GM21528 (cell line): ENCODE measurements around the gene GPC3.
"Not testable (repeated sequence)": the region's sequence is repeated elsewhere in the genome, so short reads cannot be mapped to it uniquely, and the experiment has no call there.

Source experiments
- ATAC-seq: cut with Tn5 transposase; IDR thresholded peaks from one replicate; pipeline ENCODE4 v1.9.1; 2021; ENCODE audit warnings: mild to moderate bottlenecking, moderate library complexity; ENCODE audit not compliant: unreplicated experiment, low FRiP score

The GPC3 gene

DNA sequence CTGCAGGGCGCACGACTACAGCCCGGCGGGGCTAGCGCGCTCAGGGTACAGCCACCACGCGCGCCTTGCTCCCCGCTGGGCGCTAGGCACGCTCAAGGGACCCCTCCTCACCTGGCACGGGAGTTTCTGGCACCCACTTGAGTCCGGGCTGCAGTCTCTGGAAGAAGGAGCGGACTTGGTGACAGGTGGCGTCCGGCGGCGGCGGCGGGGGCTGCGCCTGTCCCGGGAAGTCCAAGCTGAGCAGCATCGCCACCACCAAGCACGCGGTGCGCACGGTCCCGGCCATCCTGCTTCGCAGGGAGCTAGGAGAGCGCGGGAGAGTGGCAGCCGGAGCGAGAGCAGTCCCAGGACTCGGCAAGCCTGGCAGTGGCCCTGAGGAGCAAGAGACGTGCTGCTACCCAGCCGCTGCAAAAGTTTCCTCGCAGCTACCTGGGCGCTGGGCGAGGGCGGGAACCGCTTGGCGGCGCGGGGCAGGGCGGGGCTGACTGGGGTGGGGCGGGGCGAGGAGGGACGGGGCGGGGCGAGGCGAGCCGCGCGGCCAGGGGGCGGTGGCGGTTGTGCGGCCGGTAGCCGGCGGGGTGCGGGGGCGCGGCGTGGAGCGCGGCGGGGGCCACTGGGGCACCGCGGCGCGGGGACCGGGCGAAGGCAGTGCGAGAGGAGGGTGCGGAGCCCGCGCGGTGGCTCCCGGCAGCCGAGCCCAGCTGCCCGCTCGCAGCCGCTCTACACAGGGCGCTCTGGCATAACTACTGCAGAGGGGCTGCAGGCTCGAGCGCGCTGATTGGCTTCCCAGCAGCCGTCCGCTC is at the start of gene GPC3:
TSS of gene GPC3 (minus strand) at position 431 of the 803 bp plus-strand sequence.
- ATAC-seq, result no peak

DNA sequence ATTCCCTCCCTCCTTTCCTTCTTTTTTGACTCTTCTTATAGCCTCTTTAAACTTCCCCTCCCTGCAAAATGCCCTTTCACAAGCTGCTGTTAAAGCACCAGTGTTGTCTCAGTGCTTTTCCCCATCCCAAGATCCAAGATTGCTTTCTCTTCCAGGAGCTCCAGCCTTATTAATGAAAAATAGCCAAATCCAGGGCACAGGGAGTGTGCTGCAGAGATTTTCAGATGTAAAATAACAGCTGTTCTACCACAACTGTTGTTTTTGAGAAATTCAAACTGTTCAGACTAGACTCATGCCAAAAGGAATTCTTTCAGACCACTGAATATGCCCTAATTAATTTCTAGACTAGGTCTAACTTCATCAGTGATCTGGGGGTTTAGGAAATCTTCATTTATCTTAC is 47.0 kb upstream of the GPC3 start:
- ATAC-seq, result no peak

DNA sequence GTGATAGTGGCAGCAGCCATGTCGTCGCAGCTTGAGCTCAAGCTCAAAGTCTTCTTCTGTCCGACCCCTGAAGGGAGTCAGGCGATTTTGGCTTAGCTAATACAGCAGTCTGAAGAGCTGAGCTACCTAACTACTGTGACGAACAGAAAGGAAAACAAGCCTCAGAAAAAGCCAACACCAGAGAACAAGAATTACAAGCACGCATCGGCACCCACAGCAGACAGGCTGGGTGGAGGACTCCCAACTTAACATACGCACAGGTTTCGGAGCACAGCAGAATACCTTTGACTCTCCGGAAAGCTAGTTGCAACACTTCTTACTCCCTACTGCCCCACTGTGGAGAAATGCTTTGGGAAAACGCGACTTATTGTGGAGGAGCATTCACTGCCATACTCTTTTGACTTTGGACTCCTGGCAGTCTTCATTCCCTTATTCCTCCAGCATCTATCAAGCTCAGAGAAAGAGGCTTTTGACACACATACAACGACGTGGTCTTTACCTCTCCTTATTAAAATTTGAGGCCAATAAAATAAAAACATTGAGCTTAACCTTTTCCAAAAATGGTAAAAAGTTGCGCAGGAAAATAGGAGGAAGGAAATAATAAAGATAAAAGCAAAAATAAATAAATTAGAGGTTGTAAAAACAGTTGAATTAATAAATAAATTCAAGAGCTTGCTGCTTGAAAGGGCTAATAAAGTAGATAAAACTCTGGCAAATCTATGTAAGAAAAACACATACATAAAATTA is 41.3 kb upstream of the GPC3 start:
- ATAC-seq, result no peak

DNA sequence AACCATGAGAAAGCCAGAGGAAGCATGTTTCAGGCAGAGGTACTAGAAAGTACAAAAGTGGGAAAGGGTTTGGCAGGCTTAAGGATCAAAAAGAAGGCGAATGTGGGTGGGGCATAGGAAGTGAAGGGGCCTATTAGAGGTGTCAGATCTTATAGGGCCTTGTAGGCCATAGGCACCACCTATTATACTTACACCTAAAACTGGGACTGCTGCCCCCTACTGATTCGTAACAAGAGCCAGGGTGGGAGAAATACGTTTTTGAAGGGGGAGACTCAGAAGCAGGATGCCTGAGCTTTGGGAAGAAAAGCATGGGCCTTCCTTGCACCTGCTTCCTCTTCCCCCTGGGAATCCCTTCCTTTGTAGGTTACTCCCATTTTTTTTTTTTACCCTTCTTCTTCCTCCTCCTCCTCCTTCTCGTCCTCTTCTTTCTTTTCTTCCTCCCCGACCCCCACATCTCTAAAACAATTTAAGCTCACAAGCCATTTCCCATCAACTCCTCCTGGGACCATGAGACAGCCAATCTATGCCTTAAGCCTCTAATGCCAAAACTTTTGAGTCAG is 40.7 kb upstream of the GPC3 start:
- ATAC-seq, result no peak

DNA sequence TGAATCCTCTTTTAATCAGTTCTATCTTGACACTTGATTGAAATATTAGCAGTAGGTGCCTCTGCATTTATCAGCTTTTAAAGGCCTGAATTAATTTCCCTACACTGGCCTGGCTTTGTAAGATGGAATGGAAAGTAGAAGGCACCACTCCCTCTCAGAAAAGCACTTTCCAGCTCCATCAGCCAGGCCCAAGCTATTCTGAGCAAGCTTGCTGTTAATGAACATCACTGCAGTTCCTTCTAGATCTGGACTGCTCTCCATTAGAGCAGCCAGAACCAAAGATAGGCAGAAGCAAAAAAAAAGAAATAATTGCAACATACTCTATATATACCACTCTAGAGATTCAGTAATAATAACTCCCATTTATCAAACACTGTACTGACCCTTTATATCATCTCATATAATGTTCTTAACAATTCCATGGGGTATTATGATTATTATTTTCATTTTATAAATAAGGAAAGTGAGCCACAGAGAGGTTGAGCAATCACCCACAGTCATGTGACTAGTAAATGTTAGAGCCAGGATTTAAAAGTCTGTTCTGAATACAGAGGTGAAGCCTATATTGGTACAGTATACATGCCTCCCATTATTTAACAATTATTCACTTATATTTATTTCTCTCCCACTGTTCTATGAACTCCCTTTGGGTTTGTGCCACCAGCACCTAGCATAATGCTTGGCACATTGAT is 39.4 kb upstream of the GPC3 start:
- ATAC-seq, result no peak

DNA sequence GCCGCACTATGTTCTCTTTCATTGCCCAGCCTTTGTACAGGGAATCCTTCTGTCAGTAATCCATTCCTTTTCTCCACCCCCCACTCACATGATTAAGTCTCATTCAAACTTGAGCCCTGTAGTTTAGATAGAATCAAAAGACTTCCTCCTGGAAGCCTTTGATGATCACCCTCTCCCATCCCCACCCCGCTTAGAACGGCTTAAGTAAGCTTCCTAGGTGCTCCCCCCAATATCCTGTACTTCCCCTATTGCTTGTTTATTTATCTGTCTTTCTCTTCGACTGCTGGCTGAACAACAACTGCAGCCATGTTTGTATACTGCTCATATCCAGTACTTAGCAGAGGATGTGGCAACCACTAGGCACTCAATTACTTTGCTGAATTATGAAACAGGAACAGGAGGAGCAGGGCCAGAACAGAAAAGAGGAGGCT is 38.5 kb upstream of the GPC3 start:
- no peak for ATAC-seq

DNA sequence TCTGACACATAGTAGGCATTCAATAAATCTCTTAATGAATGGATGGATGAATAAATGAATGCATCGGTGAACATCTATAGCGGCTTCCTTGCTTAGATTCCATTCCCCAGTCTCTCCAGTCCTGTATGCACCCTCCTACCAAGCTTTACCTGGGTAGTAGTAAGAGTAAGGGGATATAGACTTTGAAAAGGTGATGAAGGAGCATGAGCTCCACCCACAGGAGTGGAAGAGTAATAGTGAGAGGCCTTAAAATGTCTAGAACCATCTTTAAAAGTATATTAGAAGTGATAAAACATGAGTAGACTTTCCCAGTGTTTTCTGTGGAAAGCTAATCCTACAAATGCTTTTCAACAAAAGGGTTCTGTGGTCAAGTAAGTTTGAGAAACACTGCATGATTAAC is 35.5 kb upstream of the GPC3 start:
- no peak for ATAC-seq

DNA sequence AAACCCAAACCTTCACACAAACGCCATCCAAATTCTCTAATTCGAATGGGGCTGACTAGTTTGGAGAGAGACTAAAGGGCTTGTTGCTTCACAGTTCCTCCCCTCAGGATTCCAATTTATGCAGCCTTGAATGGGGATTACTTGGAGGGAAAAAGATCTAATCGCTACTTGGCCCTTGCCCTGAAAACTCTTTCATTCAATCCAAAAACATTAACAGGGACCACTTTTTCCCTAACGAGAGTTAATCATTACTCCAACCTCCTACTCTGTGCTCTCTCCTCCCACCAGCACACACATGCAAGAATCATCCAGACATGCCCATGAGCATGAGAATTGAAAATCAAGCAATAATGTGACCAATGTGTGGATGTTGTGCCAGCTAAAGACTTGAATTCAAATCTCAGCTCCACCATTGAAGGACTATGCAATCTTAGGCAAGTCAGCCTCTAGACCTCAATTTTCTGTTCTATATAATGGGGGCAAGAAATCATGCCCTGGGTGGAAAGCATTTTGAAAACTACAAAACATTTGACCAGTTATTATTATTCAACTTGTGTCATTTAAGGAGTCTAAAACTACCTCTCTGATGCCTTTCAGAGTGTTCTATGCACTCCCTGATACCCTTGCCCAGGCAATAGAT is 34.3 kb upstream of the GPC3 start:
- ATAC-seq, result no peak

DNA sequence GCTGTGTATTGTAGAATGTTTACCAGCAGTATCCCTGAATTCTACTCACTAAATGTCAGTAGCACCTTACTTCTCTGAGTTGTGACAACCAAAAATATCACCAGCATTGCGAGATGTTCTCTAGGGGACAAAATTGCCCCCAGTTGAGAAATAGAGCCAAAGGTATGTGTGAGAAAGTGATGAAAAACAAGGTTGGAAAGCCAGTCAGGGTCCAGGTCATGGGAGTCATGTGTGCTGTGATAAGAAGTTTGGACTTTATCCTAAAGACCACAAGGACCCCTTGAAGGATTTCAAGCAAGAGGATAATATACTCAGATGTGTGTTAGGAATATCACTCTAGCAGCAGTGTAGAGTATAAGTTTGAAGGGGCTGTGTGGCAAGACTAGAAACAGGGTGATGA is 30.9 kb upstream of the GPC3 start:
- ATAC-seq, result not testable (repeated sequence)

DNA sequence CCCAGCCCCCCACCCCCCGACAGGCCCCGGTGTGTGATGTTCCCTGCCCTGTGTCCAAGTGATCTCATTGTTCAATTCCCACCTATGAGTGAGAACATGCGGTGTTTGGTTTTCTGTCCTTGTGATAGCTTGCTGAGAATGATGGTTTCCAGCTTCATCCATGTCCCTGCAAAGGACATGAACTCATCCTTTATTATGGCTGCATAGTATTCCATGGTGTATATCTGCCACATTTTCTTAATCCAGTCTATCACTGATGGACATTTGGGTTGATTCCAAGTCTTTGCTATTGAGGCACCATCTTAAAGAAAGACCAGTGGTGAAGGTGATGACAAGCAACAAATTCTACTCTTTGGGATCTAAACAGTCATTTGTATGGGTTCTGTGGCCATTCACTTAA is 30.1 kb upstream of the GPC3 start:
- ATAC-seq, result not testable (repeated sequence)

DNA sequence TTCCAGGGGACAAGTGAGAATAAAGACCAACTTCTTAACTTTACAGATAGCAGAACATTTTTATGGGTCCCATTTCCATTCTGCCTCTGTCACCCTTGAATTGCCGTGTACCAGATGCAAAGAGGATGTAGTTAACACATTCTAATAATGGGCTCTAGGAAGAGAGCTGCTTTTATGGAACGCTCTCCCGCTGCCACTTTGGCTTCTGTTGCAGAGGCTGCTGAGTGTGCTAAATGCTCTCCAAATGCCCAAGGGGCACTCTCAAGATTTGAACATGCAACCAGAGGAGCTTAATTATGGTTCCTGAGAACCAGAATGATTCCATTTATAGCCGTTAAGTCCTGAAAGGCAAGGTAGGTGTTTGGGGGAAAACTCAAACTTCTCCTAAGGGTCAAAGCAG is 28.1 kb upstream of the GPC3 start:
- ATAC-seq, result no peak

DNA sequence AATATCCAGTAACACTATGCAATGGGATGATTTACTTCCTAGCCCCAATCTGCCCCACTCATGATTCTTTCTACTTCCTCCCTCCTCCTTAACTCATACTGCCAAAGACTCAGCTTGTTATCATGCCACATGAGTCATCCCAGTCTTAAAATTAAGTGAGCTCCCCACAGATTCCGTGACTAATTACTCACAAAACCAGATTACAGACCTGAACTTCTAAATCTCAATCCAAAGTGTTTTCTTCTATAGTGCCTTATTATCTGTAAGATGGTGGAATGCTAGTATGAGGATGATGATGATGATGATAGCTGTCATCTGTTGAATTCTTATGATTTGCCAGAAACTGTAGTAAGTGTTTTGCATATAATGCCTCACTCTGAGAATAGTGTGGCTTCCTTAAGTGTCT is 27.7 kb upstream of the GPC3 start:
- ATAC-seq, result no peak

DNA sequence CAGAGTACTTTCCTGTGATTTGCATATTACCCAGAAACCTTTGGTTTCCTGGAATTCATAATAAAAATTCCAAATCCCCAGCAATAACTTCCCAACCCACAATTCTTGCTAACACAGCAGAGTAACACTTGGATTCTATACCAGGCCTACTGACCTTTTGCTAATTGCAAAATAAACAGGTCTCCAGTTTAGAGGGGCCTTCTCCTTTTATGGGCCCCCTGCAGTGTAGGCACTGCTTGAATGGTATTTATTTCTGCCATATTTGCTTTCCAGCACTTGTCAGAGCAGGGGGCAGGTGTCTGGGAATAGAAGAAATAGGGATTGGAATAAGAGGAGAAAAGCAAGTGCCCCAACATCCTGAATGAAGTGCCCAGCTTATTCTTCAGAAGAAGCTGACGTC is 25.3 kb upstream of the GPC3 start:
- no peak for ATAC-seq

DNA sequence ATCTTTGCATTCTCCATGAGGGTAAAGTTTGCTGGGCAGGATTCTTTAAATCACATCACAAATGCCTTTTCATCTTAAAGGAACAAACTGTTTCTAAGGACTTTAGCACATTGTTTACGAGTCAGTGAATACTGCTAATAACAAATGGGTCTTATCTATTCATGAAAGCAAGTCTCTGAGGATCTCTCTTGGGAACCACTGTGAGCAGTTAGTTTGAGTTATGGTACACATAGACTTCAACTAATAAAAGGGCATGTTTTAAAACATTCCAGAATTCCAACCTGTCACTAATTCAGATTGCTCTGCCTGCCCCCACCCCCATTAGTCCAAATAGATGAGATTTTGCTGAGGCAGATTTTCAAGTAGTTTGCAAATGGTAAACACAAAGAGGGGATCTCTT is 22.3 kb upstream of the GPC3 start:
- no peak for ATAC-seq

DNA sequence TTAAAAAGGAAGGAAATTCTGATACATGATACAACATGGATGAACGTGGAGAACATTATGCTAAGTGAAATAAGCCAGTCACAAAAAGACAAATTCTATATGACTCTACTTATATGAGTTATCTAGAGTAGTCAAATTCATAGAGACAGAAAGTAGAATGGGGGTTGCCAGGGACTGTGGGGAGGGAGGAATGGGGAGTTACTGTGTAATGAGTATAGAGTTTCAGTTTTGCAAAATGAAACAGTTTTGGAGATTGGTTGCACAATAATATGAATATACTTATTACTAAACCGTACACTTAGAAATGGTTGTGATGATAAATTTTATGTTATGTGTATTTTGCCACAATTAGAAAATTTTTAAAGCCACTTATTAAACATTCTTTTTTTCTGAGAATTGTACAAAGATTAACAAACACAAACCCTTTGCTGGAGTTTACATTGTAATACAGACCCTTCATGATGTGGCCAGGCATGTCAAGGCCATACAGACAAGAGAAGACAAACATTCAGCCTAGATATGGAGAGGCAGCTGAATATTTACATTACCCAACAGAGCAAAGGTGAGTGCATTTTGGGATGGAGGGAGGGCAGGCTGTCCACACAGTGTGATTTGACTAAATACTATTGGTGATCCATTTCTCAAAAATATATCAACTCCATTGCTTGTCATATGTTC is 21.2 kb upstream of the GPC3 start:
- ATAC-seq, result no peak

DNA sequence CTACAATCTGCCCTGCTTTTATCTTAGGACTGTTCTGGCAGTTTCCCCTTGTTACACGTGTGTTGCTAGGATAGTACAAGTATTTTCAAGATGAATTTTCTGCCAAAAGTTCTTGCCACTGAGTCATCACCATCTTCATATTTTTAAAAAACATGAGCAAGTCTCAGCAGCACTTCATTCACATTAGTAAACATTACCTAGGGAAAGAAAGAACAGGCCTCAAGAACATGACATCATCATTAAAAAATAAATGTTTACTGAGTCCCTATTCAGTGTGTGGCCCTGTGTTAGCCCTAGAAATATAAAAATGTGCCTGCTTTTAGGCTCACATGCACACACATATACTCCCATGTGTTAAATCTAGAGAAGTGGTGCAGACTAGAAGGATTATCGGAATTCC is 18.7 kb upstream of the GPC3 start:
- no peak for ATAC-seq

DNA sequence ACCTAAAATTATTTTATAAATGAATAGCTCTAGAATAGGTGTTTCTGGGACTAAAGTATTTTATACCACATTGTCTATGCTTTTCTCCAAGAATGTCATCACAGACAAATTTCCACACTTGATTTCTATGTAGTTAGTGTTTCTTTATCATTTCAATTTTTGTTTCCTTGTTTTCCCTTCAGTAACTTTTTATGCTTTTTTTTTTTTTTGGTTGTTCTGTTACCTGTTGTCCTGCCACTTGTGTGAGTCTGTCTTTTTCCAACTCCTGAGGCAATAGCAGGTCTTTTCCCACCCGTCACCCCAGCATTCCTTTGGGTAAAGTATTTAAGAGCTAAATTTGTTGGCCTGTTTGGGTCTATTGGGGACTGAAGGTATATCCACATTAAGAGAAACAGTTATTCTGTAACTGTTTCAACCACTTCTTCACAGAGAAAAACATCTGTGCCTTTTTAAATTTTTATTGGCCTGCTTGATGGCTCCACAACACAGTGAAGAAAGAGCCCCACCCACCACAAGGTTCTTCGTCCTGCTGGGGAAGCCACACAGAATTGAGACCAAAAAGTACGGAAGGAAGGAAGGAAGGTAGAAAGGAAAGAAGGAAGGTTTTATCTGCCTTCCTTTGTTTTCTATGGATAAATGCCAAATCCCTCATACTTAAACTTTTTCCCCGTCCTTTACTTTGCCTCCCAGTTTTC is 17.7 kb upstream of the GPC3 start:
- no peak for ATAC-seq

DNA sequence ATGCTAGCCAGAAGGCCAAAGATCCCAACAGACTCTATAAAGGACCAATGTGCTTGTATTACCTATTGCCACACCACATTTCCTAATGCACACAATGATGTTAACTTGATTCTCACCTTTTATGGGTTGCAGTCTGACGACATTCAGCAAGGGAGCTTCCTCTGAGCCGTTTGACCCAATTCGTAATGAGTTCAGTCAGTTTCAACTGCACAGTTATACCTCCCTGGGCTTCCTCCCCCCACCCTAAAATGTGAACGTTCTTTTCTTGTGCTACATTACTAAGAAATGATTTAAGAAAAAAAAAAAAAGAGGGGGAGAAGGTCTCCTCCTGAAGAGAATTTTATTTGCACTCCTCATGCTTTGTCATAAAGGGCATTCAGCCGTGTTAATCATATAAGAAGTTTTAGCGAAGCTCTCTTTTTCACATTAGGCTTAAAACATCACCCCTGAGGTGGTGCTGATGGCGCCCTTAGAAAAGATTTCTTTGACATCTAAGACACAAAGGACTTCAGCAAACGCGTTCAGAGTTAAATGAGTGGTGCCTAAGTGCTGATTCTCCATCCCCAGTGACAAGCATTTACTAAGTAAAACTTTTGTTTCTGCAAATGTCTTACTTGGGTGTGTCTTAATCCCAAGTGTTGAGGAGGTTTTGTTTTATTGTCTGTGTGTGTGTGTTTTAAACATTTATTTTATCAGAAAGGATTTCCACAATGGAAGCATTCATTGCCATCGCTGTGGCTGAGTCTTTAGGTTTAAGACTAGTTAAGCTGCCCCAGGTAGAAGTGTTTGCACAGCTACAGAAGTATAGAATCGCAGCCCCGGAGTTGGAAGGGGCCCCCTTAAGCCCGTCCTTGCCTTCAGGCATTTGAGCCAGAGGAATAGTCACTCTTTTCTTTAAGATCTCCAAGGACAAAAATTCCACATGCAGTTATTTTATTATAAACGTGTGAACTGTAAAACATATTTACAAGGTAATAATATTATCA is 15.2 kb upstream of the GPC3 start:
- ATAC-seq, result no peak
